Pancreas (tissue), 10 donors: ENCODE measurements around the gene YWHAB. TPM values are rescaled to one million over a fixed set of nuclear protein-coding genes. Genes with fewer than 3 reads are reported as not detected.

Experiments used
- ATAC-seq, 4 donors: fragments of 200-7000 bp; cut with Tn5 transposase; one replicate each; pipeline versions ENCODE4 v1.8.0 to v1.9.1; 2020; ENCODE audit warnings: mild to moderate bottlenecking in 4 of 4, moderate library complexity in 4 of 4
- DNase-seq, 6 donors: peaks; one replicate each; pipeline ENCODE4 v3.0.0-alpha.2; 2020
- FAIRE-seq: peaks from 2 replicates; lab custom pipeline; 2012; peaks lifted over from hg19 to GRCh38; lab: Jason Lieb, UNC
- H3K27ac ChIP-seq, 4 donors: fragments of 200-600 bp; sonication (generic); 1 replicate in 3 of 4; 2 replicates in 1 of 4; pipeline versions ENCODE4 v1.5.0 to v1.8.0; 2020
- H3K27me3 ChIP-seq, 4 donors: fragments of 200-600 bp; one replicate each; pipeline ENCODE4 v1.8.0; 2021
- H3K36me3 ChIP-seq, 3 donors: fragments of 200-600 bp; sonication (generic) in 1 of 3; one replicate each; pipeline versions ENCODE4 v1.5.0 to v1.8.0; 2020 to 2021
- H3K4me1 ChIP-seq, 3 donors: fragments of 200-600 bp; one replicate each; pipeline ENCODE4 v1.8.0; 2021
- H3K4me3 ChIP-seq, 4 donors: fragments of 200-600 bp; sonication (generic) in 2 of 4; one replicate each; pipeline versions ENCODE4 v1.5.0 to v1.8.0; 2020 to 2021
- H3K9me3 ChIP-seq, 4 donors: fragments of 200-600 bp; one replicate each; pipeline ENCODE4 v1.8.0; 2021
- whole genome bisulfite sequencing, 2 donors: extraction: QIAGEN DNeasy Blood & Tissue Kit; methylation state at CpG; one replicate each; pipeline ENCODE4 v1.1.7; 2013; 5-methylcytosine and 5-hydroxymethylcytosine counted together
- intact Hi-C, 3 donors: fragments of 100-400 bp; cut with DNase I; formaldehyde crosslinking; loops; one replicate each; pipeline versions ENCODE4 v1.11.1 to v1.14.2; 2022
- polyA plus RNA-seq, 2 donors: library from polyadenylated mRNA; stranded (reverse); fragments of 200-250 nt; gene quantifications; one replicate each; pipeline ENCODE4 v1.2.3, GENCODE V29; 2013
- total RNA-seq, 6 donors: library from RNA; stranded (reverse); fragmentation: NEBNext Ultra II Directional in 4 of 6; extraction: Animal tissue kit (Norgen Biotek cat#: 25700) in 4 of 6; gene quantifications; one replicate each; pipeline versions ENCODE4 v1.2.1 to v1.2.4, GENCODE V29; 2021 to 2023
- TF ChIP-seq, protein P1 (sequence below), 4 donors: fragments of 200-600 bp; sonication (generic) in 3 of 4; IDR thresholded peaks; one replicate each; pipeline versions ENCODE4 v1.5.0 to v1.8.0; 2021; ENCODE audit warnings: antibody characterized with exemption in 4 of 4
- donor health status: healthy with polysubstance abuse.
- donor health status: DM: no; HTN: no; CAD: no; lungs with moderate emphysema.
- donor health status: DM: no; HTN: no; CAD: no.
- donor health status: control.
- donor health status: control.
- donor health status: Bipolar disorder and iron deficiency.
- donor health status: DM: yes; HTN: yes; CAD: no.
- donor health status: DM: no; HTN: no; CAD: no.
- donor health status: DM: no; HTN: no; CAD: no.
- donor health status: DM: yes; HTN: yes; CAD: no.

Gene YWHAB
- total and polyA plus RNA-seq, 8 donors, result 17.9 to 87.3 (median 46.2) TPM

- H3K27ac ChIP-seq, result peak overlapping the region; percentile 91 to 96 (median 94)
- no peaks in the 10 kb centered on the region for H3K27me3 ChIP-seq
- no peaks in the 10 kb centered on the region for H3K9me3 ChIP-seq
- H3K36me3 ChIP-seq, result no peaks in the 10 kb centered on the region
- FAIRE-seq (no peak), ATAC-seq (no peak), DNase-seq (no peak)
- H3K4me1 ChIP-seq, result peaks cover 5 to 38% (median 31%) of the 10 kb centered on the region in 3 donors
- peak overlapping the region; percentile 99 to 100 (median 99) for H3K4me3 ChIP-seq
- 0 to 1% methylated on average over 8 of the region's 8 CpGs for WGBS, 2 donors
- TF ChIP-seq, protein P1, sequence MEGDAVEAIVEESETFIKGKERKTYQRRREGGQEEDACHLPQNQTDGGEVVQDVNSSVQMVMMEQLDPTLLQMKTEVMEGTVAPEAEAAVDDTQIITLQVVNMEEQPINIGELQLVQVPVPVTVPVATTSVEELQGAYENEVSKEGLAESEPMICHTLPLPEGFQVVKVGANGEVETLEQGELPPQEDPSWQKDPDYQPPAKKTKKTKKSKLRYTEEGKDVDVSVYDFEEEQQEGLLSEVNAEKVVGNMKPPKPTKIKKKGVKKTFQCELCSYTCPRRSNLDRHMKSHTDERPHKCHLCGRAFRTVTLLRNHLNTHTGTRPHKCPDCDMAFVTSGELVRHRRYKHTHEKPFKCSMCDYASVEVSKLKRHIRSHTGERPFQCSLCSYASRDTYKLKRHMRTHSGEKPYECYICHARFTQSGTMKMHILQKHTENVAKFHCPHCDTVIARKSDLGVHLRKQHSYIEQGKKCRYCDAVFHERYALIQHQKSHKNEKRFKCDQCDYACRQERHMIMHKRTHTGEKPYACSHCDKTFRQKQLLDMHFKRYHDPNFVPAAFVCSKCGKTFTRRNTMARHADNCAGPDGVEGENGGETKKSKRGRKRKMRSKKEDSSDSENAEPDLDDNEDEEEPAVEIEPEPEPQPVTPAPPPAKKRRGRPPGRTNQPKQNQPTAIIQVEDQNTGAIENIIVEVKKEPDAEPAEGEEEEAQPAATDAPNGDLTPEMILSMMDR (IDR thresholded peaks at IDR 0.05), result no peak
- intact Hi-C loops, result no loop called here
These were observed 754 bp downstream of the YWHAB start for GRCh38 chr20:44886266-44886651.

GRCh38 chr20:44886828-44887227 is 1.3 kb downstream of the YWHAB start:
- no peak for DNase-seq
- no peaks in the 10 kb centered on the region for H3K27me3 ChIP-seq
- FAIRE-seq, result no peak
- TF ChIP-seq, protein P1 (IDR thresholded peaks at IDR 0.05), result no peak
- WGBS, 2 donors, result 2 to 4% methylated on average over 2 of the region's 2 CpGs
- H3K27ac ChIP-seq, result no peak overlapping the region
- intact Hi-C loops, result no loop called here
- peak overlapping the region in 3 of 4 donors; percentile 99 to 100 (median 99) for H3K4me3 ChIP-seq
- H3K36me3 ChIP-seq, result no peaks in the 10 kb centered on the region
- no peaks in the 10 kb centered on the region for H3K9me3 ChIP-seq
- peaks cover 5 to 38% (median 31%) of the 10 kb centered on the region in 3 donors for H3K4me1 ChIP-seq
- no peak for ATAC-seq

GRCh38 chr20:44887466-44887865 is 2.0 kb downstream of the YWHAB start:
- 45 to 58% methylated on average over 4 of the region's 4 CpGs for WGBS, 2 donors
- H3K9me3 ChIP-seq, result no peaks in the 10 kb centered on the region
- no peak for FAIRE-seq
- ATAC-seq, result no peak
- H3K4me1 ChIP-seq, result peaks cover 5 to 38% (median 31%) of the 10 kb centered on the region in 3 donors
- H3K27me3 ChIP-seq, result no peaks in the 10 kb centered on the region
- no peak for DNase-seq
- no peaks in the 10 kb centered on the region for H3K36me3 ChIP-seq
- H3K4me3 ChIP-seq, result peak overlapping the region in 1 of 4 donors; percentile 100
- TF ChIP-seq, protein P1 (IDR thresholded peaks at IDR 0.05), result no peak
- intact Hi-C loops, result no loop called here
- H3K27ac ChIP-seq, result no peak overlapping the region

DNA sequence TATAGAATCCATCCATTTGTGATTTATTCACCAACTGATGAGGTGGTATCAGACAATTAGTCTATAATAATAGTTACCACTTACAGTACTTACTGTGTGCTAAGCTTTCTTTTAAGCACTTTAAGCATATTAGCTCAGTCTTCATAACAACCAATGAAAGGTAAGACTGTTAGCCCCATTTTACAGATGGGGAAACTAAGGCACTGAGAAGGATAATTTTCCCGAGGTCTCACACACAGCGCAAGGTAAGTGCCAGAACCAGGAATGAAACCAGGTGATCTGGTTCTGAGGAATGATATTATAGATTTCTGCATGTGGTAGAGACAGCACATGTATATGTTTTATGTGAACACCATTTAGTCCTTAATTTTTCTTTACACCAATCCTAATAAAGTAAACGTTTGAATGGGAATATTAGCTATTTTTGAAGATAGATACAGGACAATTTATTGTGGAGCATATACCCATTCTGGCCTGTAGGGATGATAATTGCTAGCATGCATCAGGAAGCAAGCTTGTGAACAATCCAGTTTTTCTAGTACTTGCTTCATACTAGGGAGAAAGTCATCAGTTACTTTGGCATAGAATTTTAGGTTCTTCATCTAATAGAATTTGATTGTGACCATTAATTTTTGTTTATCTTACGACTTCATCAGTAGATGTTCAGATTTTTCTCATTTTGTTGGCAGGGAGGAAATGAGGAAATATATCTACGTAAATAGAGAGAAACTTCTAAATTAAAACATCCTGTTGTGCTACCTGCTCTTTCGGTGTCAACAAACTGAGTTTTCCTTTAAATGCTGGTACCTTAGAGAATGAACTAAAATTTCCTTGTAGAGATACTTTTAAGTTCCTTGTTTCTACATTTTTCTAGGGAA is 3.0 kb downstream of the YWHAB start:
- no peaks in the 10 kb centered on the region for H3K36me3 ChIP-seq
- H3K4me1 ChIP-seq, result peaks cover 5 to 38% (median 31%) of the 10 kb centered on the region in 3 donors
- no peak overlapping the region for H3K4me3 ChIP-seq
- ATAC-seq (no peak), DNase-seq (no peak), FAIRE-seq (no peak)
- TF ChIP-seq, protein P1 (IDR thresholded peaks at IDR 0.05), result peak in 1 of 4 donors; percentile 8
- H3K9me3 ChIP-seq, result no peaks in the 10 kb centered on the region
- intact Hi-C loops, result no loop called here
- no peak overlapping the region for H3K27ac ChIP-seq
- H3K27me3 ChIP-seq, result no peaks in the 10 kb centered on the region
- 58 to 59% methylated on average over 6 of the region's 6 CpGs for WGBS, 2 donors

- TF ChIP-seq, protein P1 (IDR thresholded peaks at IDR 0.05), result no peak
- Histone ChIP-seq H3K4me3 (no peak overlapping the region), H3K27ac (no peak overlapping the region), H3K27me3 (no peaks in the 10 kb centered on the region), H3K9me3 (no peaks in the 10 kb centered on the region), H3K36me3 (no peaks in the 10 kb centered on the region), H3K4me1 (peaks cover 5 to 37% (median 28%) of the 10 kb centered on the region in 3 donors)
- WGBS, 2 donors, result 59 to 81% methylated on average over 1 of the region's 1 CpG
- DNase-seq (no peak), FAIRE-seq (no peak), ATAC-seq (no peak)
- intact Hi-C loops, result no loop called here
These were observed 6.3 kb downstream of the YWHAB start for GRCh38 chr20:44891826-44892225.
